K562 (cell line): ENCODE results near the gene CADPS2. TPM values are rescaled to one million over a fixed set of nuclear protein-coding genes. Genes with fewer than 3 reads are reported as not detected.

Experiments
- ATAC-seq: fragments of 200-7000 bp; cut with Tn5 transposase; 3 replicates; pipeline ENCODE4 v1.9.1; 2020; ENCODE audit warnings: moderate library complexity
- BruUV-seq: library from RNA; stranded (reverse); fragments of 400-500 nt; replicated peaks from 2 replicates; lab custom pipeline; 2021; lab: Mats Ljungman, UMichigan
- CTCF ChIA-PET: fragments of 300-600 bp; formaldehyde crosslinking; extraction: SDS; loops from one replicate; lab custom pipeline; 2021; ENCODE audit warnings: low intra/inter-chr PET ratio; lab: Yijun Ruan, JAX
- POLR2A ChIA-PET: fragments of 300-600, 350-650 bp; sonication (Branson Sonifier 250); formaldehyde crosslinking; extraction: SDS; loops from one replicate; lab custom pipeline; 2021; ENCODE audit warnings: antibody characterized with exemption, inconsistent platforms; lab: Yijun Ruan, JAX
- DNase-seq, 4 experiments: peaks; one replicate each; pipeline versions ENCODE4 v3.0.0 to v3.0.0-alpha.2; 2011 to 2018; ENCODE audit warnings: low spot score in 3 of 4, mixed read lengths in 3 of 4; ENCODE audit errors: extremely low read depth in 1 of 4
- FAIRE-seq: peaks from 2 replicates; lab custom pipeline; 2011; peaks lifted over from hg19 to GRCh38; lab: Jason Lieb, UNC
- H2AFZ ChIP-seq: 2 replicates; pipeline ENCODE4 v1.6.0; 2011; ENCODE audit warnings: low read depth, low read length, control low read depth, inconsistent platforms
- H3K27ac ChIP-seq: fragments of 200-600 bp; 3 replicates; pipeline ENCODE4 v1.8.0; 2011; ENCODE audit warnings: low read depth, mild to moderate bottlenecking, control low read depth, inconsistent platforms, low read length, moderate library complexity, mixed read lengths; ENCODE audit errors: extremely low read depth
- H3K27me3 ChIP-seq, 2 experiments: fragments of 300-600 bp in 1 of 2; 2 replicates in 1 of 2; 3 replicates in 1 of 2; pipeline versions ENCODE4 v1.6.0 to v1.8.0; 2011; ENCODE audit warnings: inconsistent platforms in 2 of 2, low read length in 2 of 2, mild to moderate bottlenecking in 1 of 2, mixed read lengths in 1 of 2, moderate library complexity in 1 of 2; ENCODE audit not compliant: control insufficient read depth in 2 of 2, insufficient read depth in 2 of 2
- H3K36me3 ChIP-seq: fragments of 300-600 bp; 3 replicates; pipeline ENCODE4 v1.8.0; 2011; ENCODE audit warnings: mild to moderate bottlenecking, low read length, inconsistent platforms; ENCODE audit not compliant: control insufficient read depth, insufficient read depth
- H3K4me1 ChIP-seq, 2 experiments: fragments of 200-600 bp in 1 of 2; replicated peaks in 1 of 2; 2 replicates in 1 of 2; 3 replicates in 1 of 2; pipeline versions ENCODE4 v1.5.1 to v1.8.0; 2011; ENCODE audit warnings: inconsistent platforms in 2 of 2, low read length in 2 of 2, mild to moderate bottlenecking in 1 of 2, mixed read lengths in 1 of 2, moderate library complexity in 1 of 2; ENCODE audit not compliant: control insufficient read depth in 2 of 2, insufficient read depth in 2 of 2
- H3K4me2 ChIP-seq: 2 replicates; pipeline ENCODE4 v1.6.1; 2011; ENCODE audit warnings: low read length, control low read depth, inconsistent platforms, mixed read lengths; ENCODE audit not compliant: insufficient read depth
- H3K4me3 ChIP-seq: fragments of 200-600 bp; sonication (generic), shearing (Covaris generic); 2 replicates; pipeline ENCODE4 v1.5.1; 2016; ENCODE audit warnings: control low read depth, inconsistent platforms
- H3K79me2 ChIP-seq: fragments of 200-600 bp; 3 replicates; pipeline ENCODE4 v1.8.0; 2011; ENCODE audit warnings: low read length, inconsistent platforms; ENCODE audit not compliant: control insufficient read depth, insufficient read depth
- H3K9ac ChIP-seq, 2 experiments: 2 replicates each; pipeline versions ENCODE4 v1.6.0 to v1.6.1; 2011; ENCODE audit warnings: low read depth in 2 of 2, low read length in 2 of 2, control low read depth in 1 of 2, inconsistent platforms in 1 of 2, mild to moderate bottlenecking in 1 of 2, mixed read lengths in 1 of 2; ENCODE audit not compliant: insufficient read depth in 1 of 2
- H3K9me1 ChIP-seq: one replicate; pipeline ENCODE4 v1.6.0; 2011; ENCODE audit warnings: inconsistent platforms, mild to moderate bottlenecking, low read length, moderate library complexity; ENCODE audit not compliant: control insufficient read depth, insufficient read depth
- H3K9me3 ChIP-seq: replicated peaks from 2 replicates; pipeline ENCODE4 v1.5.1; 2011; ENCODE audit warnings: low read depth, low read length, inconsistent platforms; ENCODE audit not compliant: control insufficient read depth, insufficient read depth
- H4K20me1 ChIP-seq: replicated peaks from 2 replicates; pipeline ENCODE4 v1.6.1; 2011; ENCODE audit warnings: low read length, inconsistent platforms, mixed read lengths; ENCODE audit not compliant: control insufficient read depth, insufficient read depth
- ATF1 ChIP-seq, 2 experiments: fragments of 450-650 bp in 1 of 2; IDR thresholded peaks; 2 replicates each; pipeline ENCODE4 v1.6.1; 2016; ENCODE audit warnings: missing compliant biosample characterization in 1 of 2, missing genetic modification characterization in 1 of 2
- CCAR2 ChIP-seq: fragments of 200-400 bp; formaldehyde crosslinking; IDR thresholded peaks from 2 replicates; pipeline ENCODE4 v1.6.1; 2017; ENCODE audit warnings: mild to moderate bottlenecking, low read depth, low read length
- CXXC5 ChIP-seq: fragments of 250-450 bp; sonication (Bioruptor Pico); IDR thresholded peaks from 2 replicates; pipeline ENCODE4 v1.8.0; 2022; ENCODE audit warnings: inconsistent platforms, mild to moderate bottlenecking, moderate library complexity
- SIN3B ChIP-seq: fragments of 450-650 bp; IDR thresholded peaks from 2 replicates; pipeline ENCODE4 v1.6.1; 2017; ENCODE audit warnings: low read depth, mild to moderate bottlenecking, moderate library complexity
- TFE3 ChIP-seq: fragments of 450-650 bp; formaldehyde crosslinking; IDR thresholded peaks from 2 replicates; pipeline ENCODE4 v1.4.0; 2020; ENCODE audit warnings: mild to moderate bottlenecking, mixed read lengths
- WGBS: fragments of 100-300 bp; shearing (Covaris generic); methylation state at CpG from one replicate; pipeline ENCODE4 v1.1.6; 2016; ENCODE audit warnings: low coverage, mixed read lengths; ENCODE audit not compliant: insufficient coverage; ENCODE audit errors: missing lambda C conversion rate; 5-methylcytosine and 5-hydroxymethylcytosine counted together
- in situ Hi-C: fragments of 300-500 bp; cut with MboI; formaldehyde crosslinking; loops from 4 replicates; pipeline ENCODE4 v1.15.0; 2018; ENCODE audit warnings: inconsistent platforms, mixed read lengths
- intact Hi-C: fragments of 100-400 bp; cut with micrococcal nuclease; formaldehyde crosslinking; loops from 2 replicates; pipeline ENCODE4 v1.14.2; 2022
- polyA plus RNA-seq, 8 experiments: library from polyadenylated mRNA; depleted of rRNA in 4 of 8; stranded (reverse) in 5 of 8; unstranded in 3 of 8; fragments of >200 nt; fragmentation: Nextera tagmentation in 2 of 8; fragmentation: Illumina TruSeq in 1 of 8; extraction: Ambion mirVana in 2 of 8; extraction: Trizol in 1 of 8; gene quantifications; 2 replicates each; pipeline versions ENCODE4 v1.2.1 to v1.2.3, GENCODE V29; 2011 to 2014; ENCODE audit warnings: inconsistent platforms in 1 of 8, missing spikeins in 1 of 8
- total RNA-seq, 7 experiments: library from RNA; depleted of rRNA in 6 of 7; stranded (reverse); fragments of >200 nt in 6 of 7; fragmentation: Illumina TruSeq in 2 of 7; extraction: Trizol in 2 of 7; gene quantifications; 2 replicates each; pipeline versions ENCODE4 v1.2.1 to v1.2.3, GENCODE V29; 2011 to 2021; ENCODE audit warnings: low replicate concordance in 1 of 7

CADPS2 gene
- total and polyA plus RNA-seq, 9 of the 15 experiments (the other 6 are each of a cell fraction or from before 2014, with no cell fraction given): 0.03 to 0.14 (median 0.04) TPM; not detected in 1

- TF ChIP-seq TFE3 (no peak), CCAR2 (no peak)
Measured at GRCh38 chr7:122738947-122739346, 147.3 kb downstream of the CADPS2 start (continued).

GRCh38 chr7:122736183-122736582 is 150.1 kb downstream of the CADPS2 start:
- POLR2A ChIA-PET: no interaction called here
- in situ Hi-C loops (no loop called here), intact Hi-C loops (no loop called here)
- CTCF ChIA-PET: no interaction called here
- DNase-seq (no peak), ATAC-seq (no peak), FAIRE-seq (no peak)
- Histone ChIP-seq H3K27ac (no peak overlapping the region), H3K4me1 (no peaks in the 10 kb centered on the region), H3K4me2 (no peak overlapping the region), H3K36me3 (no peaks in the 10 kb centered on the region), H2AFZ (no peak overlapping the region), H3K9me1 (no peaks in the 10 kb centered on the region), H3K9ac (no peak overlapping the region), H3K9me3 (no peaks in the 10 kb centered on the region), H3K79me2 (no peaks in the 10 kb centered on the region), H4K20me1 (no peaks in the 10 kb centered on the region), H3K27me3 (no peaks in the 10 kb centered on the region), H3K4me3 (no peak overlapping the region)
- 0% methylated on average over 1 of the region's 1 CpG for WGBS
- TF ChIP-seq CXXC5 (CRISPR knock-in tag) (no peak), SIN3B (no peak), ATF1 (CRISPR knock-in tag; IDR thresholded peaks at IDR 0.05) (no peak), ATF1 (tag; IDR thresholded peaks at IDR 0.05) (no peak)
- BruUV-seq: no TSS peak
